Measurements from ENCODE around the gene ULK4. TPM values are rescaled to one million over a fixed set of nuclear protein-coding genes. Genes with fewer than 3 reads are reported as not detected.

ULK4 gene
- total and polyA plus RNA-seq, 9 donors, result 2.4 to 58.7 (median 7.3) TPM

- no peaks in the 10 kb centered on the region for H3K36me3 ChIP-seq
- TF ChIP-seq CTCF (IDR thresholded peaks at IDR 0.05), result no peak
- TF ChIP-seq POLR2A (IDR thresholded peaks at IDR 0.05), result no peak
- no peak for TF ChIP-seq EP300 (IDR thresholded peaks at IDR 0.05)
- no peak overlapping the region for H3K4me3 ChIP-seq
- no peaks in the 10 kb centered on the region for H3K4me1 ChIP-seq (ENCODE audit: insufficient read depth)
- no peak for DNase-seq
- 67 to 74% (median 74%) methylated on average over 2 of the region's 2 CpGs for WGBS, 3 donors
- H3K27ac ChIP-seq, result no peak overlapping the region
- intact Hi-C loops (cut with DNase I), result no loop called here
- H3K9me3 ChIP-seq, result no peaks in the 10 kb centered on the region
- H3K27me3 ChIP-seq, result no peaks in the 10 kb centered on the region
Observed at GRCh38 chr3:41296556-41296955, 665.3 kb downstream of the ULK4 start.

DNA sequence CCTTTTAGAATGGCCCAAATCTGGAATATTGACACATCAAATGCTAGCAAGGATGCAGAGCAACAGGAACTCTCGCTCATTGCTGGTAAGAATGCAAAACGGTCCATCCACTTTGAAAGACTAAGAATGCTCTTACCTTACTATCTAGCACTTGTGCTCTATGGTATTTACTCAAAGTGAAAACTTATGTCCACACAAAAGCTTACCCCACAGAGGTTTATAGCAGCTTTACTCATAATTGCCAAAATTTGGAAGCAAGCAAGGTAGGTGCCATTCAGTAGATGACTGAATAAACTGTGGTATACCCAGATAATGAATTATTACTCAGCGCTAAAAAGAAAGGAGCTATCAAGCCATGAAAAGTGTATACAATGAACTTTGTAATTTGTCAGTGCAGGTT is 666.2 kb downstream of the ULK4 start:
- H3K4me3 ChIP-seq, result no peak overlapping the region
- 84 to 94% (median 89%) methylated on average over 3 of the region's 3 CpGs for WGBS, 3 donors
- no peak for DNase-seq
- H3K27ac ChIP-seq, result no peak overlapping the region
- no peaks in the 10 kb centered on the region for H3K4me1 ChIP-seq (ENCODE audit: insufficient read depth)
- TF ChIP-seq EP300 (IDR thresholded peaks at IDR 0.05) (no peak), CTCF (IDR thresholded peaks at IDR 0.05) (no peak), POLR2A (IDR thresholded peaks at IDR 0.05) (no peak)
- no peaks in the 10 kb centered on the region for H3K27me3 ChIP-seq
- no peaks in the 10 kb centered on the region for H3K9me3 ChIP-seq
- no peaks in the 10 kb centered on the region for H3K36me3 ChIP-seq
- intact Hi-C loops (cut with DNase I), result no loop called here

DNA sequence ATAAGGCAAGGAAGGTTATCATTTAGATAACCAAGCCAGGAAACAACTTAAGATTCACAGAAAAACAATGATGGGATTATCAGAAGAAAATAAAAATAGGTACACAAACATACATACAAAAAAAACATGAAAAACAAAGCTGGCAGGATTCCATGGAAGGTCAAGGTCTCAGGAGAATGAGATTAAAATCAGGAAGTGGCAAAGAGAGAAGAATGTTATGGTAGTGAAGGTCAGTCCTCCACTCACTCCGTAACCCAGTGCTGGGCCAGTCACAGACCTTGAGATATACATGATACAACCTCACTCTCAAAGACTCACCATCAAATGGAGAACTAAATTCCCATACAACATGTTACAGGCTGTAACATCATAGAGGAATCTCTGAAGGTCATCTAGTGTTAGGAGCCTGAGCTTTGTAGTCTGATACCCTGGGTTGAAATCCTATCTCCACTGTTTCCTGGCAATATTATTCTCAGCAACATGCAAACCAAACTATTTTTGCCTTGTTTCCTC is 668.7 kb downstream of the ULK4 start:
- Histone ChIP-seq H3K9me3 (no peaks in the 10 kb centered on the region), H3K36me3 (no peaks in the 10 kb centered on the region), H3K4me3 (no peak overlapping the region), H3K4me1 (ENCODE audit: insufficient read depth) (no peaks in the 10 kb centered on the region), H3K27ac (no peak overlapping the region), H3K27me3 (no peaks in the 10 kb centered on the region)
- intact Hi-C loops (cut with DNase I), result no loop called here
- TF ChIP-seq POLR2A (IDR thresholded peaks at IDR 0.05) (no peak), CTCF (IDR thresholded peaks at IDR 0.05) (no peak), EP300 (IDR thresholded peaks at IDR 0.05) (no peak)
- WGBS, 3 donors, result 68 to 92% (median 88%) methylated on average over 1 of the region's 1 CpG
- DNase-seq, result no peak

DNA sequence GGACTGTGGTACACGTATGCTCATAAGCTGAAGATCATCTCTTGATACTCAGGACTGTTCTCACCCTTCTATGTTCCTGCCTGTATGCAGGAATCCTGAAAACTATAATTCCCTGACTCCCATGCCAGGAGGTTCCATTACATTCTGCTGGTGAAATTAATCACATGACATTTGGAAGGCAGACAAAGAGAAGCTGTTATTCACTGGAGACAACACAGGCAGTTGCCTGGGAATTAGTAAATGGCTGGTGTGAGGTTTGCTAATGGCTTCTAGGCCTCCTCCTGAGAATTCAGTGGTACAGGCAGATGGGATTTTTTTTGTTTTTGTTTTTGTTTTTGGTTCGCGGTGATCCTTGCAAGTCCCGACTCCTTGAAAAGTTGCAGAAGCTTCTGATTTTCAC is 671.2 kb downstream of the ULK4 start:
- intact Hi-C loops (cut with DNase I), result no loop called here
- Histone ChIP-seq H3K27me3 (no peaks in the 10 kb centered on the region), H3K27ac (no peak overlapping the region), H3K9me3 (no peaks in the 10 kb centered on the region), H3K4me1 (ENCODE audit: insufficient read depth) (no peaks in the 10 kb centered on the region), H3K36me3 (no peaks in the 10 kb centered on the region), H3K4me3 (no peak overlapping the region)
- TF ChIP-seq CTCF (IDR thresholded peaks at IDR 0.05) (no peak), EP300 (IDR thresholded peaks at IDR 0.05) (no peak), POLR2A (IDR thresholded peaks at IDR 0.05) (no peak)
- DNase-seq, result no peak
- WGBS, 3 donors, result 71 to 82% (median 72%) methylated on average over 4 of the region's 4 CpGs

Data from ovary (tissue), 9 donors.